ENCODE measurements around the gene GRAP2. TPM values are rescaled to one million over a fixed set of nuclear protein-coding genes. Genes with fewer than 3 reads are reported as not detected.

GRAP2 gene
- total RNA-seq, 3 donors from 2014 or later = 3.4 to 5.5 (median 4.2) TPM

DNA sequence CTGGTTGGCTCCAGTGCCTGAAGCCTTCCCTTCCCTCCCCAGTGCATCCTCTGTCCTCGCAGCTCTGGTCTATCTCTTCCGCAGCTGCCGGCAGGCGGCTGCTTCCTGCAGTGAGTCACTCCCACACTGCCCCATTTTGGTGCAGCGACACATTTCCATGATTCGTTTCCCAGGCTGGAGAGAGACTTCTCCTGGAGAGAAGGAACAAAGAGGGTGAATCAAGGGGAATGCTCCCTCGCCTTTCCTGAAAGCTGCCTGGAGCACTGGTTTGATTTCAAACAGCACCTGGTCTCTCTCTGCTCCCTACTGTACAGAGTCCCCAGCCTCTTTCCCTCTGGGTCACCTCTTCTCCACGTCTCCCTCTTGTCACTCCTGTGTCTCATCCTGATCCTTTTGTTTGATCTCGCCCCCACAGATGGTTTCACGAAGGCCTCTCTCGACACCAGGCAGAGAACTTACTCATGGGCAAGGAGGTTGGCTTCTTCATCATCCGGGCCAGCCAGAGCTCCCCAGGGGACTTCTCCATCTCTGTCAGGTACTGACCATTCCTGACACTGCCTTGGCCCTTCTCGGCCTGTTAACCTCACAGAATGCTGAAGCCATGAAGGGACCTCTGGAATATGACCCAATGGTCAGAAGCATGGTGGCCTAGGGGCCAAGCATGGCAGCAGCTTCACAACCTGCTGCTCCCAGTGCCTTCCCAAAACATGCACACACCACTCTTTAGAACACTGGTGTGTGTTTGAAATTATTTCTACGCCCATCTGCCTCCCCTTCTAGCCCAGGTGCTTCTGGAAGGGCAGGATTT, 59.0 kb downstream of the GRAP2 start, which contains the start of gene TMA7B:
TMA7B (plus strand) TSS at position 758 of the 808 bp plus-strand sequence. CDS start 3,978 bp downstream, outside the sequence.
- peak in 2 of 3 donors; percentile 13 to 64 for DNase-seq
- TF ChIP-seq, protein P1, sequence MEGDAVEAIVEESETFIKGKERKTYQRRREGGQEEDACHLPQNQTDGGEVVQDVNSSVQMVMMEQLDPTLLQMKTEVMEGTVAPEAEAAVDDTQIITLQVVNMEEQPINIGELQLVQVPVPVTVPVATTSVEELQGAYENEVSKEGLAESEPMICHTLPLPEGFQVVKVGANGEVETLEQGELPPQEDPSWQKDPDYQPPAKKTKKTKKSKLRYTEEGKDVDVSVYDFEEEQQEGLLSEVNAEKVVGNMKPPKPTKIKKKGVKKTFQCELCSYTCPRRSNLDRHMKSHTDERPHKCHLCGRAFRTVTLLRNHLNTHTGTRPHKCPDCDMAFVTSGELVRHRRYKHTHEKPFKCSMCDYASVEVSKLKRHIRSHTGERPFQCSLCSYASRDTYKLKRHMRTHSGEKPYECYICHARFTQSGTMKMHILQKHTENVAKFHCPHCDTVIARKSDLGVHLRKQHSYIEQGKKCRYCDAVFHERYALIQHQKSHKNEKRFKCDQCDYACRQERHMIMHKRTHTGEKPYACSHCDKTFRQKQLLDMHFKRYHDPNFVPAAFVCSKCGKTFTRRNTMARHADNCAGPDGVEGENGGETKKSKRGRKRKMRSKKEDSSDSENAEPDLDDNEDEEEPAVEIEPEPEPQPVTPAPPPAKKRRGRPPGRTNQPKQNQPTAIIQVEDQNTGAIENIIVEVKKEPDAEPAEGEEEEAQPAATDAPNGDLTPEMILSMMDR (IDR thresholded peaks at IDR 0.05) = no peak
- intact Hi-C loops (cut with DNase I, micrococcal nuclease) = no loop called here

DNA sequence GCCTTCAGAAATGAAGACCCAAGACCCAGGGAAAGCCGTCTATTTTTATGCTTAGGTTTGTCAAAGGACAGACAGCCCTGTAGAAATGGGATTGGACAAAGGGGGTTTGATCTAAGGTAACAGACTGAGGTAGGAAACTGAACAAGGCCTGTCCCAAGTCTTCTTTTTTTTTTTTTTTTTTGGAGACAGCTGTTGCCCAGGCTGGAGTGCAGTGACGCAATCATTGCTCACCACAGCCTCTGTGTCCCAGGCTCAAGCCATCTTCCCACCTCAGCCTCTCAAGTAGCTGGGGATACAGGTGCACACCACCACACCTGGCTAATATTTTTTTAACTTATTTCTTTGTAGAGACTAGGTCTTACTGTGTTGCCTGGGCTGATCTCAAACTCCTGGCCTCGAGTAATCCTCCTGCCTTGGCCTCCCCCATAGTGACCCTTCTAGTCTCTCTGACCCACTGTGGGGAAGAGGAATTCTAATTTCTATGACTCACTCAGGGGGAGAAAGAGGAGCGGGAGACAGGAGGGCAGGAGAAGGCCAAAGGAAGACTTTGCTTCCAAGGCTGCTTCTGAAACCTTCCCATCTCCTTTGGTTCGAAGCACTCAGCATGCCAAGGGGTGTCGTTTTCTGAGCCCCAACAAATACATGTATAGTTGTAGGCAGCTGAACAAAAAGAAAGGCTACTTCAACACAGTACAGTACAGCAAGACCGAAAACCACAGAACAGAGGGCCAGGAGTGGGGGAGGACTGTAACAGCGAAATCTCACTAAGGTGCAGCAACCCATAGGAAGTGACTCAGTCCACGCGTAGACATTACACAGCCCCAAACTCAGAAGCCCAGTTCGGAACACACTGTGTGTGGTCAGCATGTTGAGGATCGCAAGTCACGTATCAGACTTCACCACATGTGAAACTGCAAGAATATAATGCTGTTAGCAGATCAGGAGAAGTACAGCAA, 60.2 kb downstream of the GRAP2 start:
- Histone ChIP-seq H3K9me3 (no peaks in the 10 kb centered on the region), H3K4me3 (no peak overlapping the region), H3K36me3 (ENCODE audit: low read depth) (no peaks in the 10 kb centered on the region), H3K4me1 (ENCODE audit: low read depth) (no peaks in the 10 kb centered on the region)
- intact Hi-C loops (cut with DNase I, micrococcal nuclease) = no loop called here
- DNase-seq = no peak
- TF ChIP-seq, protein P1 (IDR thresholded peaks at IDR 0.05) = no peak
- peak; percentile 76 for ATAC-seq

More for the DNA sequence above, 59.0 kb downstream of the GRAP2 start, which contains the start of gene TMA7B:
- Histone ChIP-seq H3K9me3 (no peaks in the 10 kb centered on the region), H3K4me1 (ENCODE audit: low read depth) (no peaks in the 10 kb centered on the region), H3K4me3 (no peak within 1 kb of the TSS), H3K36me3 (ENCODE audit: low read depth) (no peaks in the 10 kb centered on the region)
- peak; percentile 76 for ATAC-seq

DNA sequence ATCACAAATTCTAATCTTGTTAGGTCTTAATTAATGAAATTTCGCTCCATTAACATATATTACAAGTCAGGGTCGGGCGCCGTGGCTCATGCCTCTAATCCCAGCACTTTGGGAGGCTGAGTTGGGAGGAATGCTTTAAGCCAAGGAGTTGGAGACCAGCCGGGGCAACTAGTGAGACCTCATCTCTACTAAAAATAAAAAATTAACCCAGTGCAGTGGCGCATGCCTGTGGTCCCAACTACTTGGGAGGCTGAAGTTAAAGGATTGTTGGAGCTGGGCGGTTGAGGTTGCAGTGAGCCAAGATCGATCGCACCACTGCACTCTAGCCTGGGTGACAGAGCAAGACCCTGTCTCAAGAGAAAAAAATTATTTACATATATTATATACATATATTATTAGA, 61.2 kb downstream of the GRAP2 start:
- Histone ChIP-seq H3K4me1 (ENCODE audit: low read depth) (no peaks in the 10 kb centered on the region), H3K36me3 (ENCODE audit: low read depth) (no peaks in the 10 kb centered on the region), H3K4me3 (no peak overlapping the region), H3K9me3 (no peaks in the 10 kb centered on the region)
- intact Hi-C loops (cut with DNase I, micrococcal nuclease) = no loop called here
- ATAC-seq = no peak
- TF ChIP-seq, protein P1 (IDR thresholded peaks at IDR 0.05) = no peak
- DNase-seq = no peak

DNA sequence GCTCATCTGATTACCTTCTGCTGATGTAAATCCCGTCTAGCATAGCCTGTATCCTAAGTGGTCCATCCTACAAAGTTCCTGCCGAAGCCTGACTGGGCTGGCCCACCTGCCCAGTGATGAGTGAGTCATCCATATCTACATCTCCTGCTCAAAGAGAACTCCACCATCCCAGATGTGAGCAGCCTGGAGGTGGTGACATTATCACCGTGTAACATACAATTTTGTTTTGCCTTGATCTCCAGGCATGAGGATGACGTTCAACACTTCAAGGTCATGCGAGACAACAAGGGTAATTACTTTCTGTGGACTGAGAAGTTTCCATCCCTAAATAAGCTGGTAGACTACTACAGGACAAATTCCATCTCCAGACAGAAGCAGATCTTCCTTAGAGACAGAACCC, 64.9 kb downstream of the GRAP2 start:
- Histone ChIP-seq H3K9me3 (no peaks in the 10 kb centered on the region), H3K36me3 (ENCODE audit: low read depth) (no peaks in the 10 kb centered on the region)

DNA sequence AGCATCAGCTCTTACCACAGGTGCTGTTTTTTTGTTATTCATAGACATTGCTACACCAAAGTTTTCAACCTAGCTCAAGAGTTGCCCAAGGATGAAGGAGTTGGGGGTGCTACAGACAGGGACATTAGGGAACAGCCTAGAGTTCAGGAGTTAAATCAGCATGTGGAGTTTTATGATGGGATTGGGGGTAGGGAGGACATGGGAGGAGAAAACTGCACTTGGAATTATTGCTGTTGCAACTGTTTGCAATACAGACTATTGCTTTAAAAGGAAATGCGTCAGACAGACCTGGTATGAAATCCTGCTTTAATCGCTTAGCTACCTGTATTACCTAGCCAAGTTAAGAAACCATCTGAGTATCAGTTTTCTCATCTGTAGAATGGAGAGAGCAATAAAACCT, 65.6 kb downstream of the GRAP2 start:
- H3K36me3 ChIP-seq (ENCODE audit: low read depth) = no peaks in the 10 kb centered on the region
- TF ChIP-seq, protein P1 (IDR thresholded peaks at IDR 0.05) = no peak
- DNase-seq (no peak), ATAC-seq (peak; percentile 77)
- intact Hi-C loops (cut with DNase I, micrococcal nuclease) = no loop called here
- no peaks in the 10 kb centered on the region for H3K9me3 ChIP-seq
- no peak overlapping the region for H3K4me3 ChIP-seq
- H3K4me1 ChIP-seq (ENCODE audit: low read depth) = no peaks in the 10 kb centered on the region

More for the DNA sequence above, 64.9 kb downstream of the GRAP2 start:
- DNase-seq (no peak), ATAC-seq (no peak)
- intact Hi-C loops (cut with DNase I, micrococcal nuclease) = no loop called here
- TF ChIP-seq, protein P1 (IDR thresholded peaks at IDR 0.05) = no peak
- Histone ChIP-seq H3K4me3 (no peak overlapping the region), H3K4me1 (ENCODE audit: low read depth) (no peaks in the 10 kb centered on the region)

Data from mucosa of descending colon (tissue), 3 donors.